ENCODE results near the gene CMSS1. TPM values are rescaled to one million over a fixed set of nuclear protein-coding genes. Genes with fewer than 3 reads are reported as not detected.

CMSS1 gene
- total and polyA plus RNA-seq, 11 donors, result 13.5 to 48.4 (median 34.8) TPM

DNA sequence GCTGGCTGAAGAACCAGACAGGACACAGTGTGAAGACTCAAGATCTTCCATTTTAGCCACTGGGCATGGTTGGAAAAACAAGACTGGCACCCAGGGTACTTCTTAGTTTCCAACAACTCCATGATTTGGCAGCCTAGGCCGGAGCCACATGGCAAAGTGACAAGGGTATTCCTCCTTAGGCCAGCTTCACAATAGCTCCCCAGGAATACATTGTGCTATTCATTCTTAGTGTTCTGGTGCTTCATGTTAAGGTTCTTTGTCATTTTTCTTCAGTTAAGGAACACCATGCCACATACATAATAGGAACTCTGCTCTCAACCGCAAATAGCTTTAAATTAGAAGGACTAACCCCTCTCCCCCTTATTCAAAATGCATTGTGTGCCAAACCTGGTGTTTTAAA is 304.7 kb downstream of the CMSS1 start:
- no peaks in the 10 kb centered on the region for H3K9me3 ChIP-seq
- ATAC-seq (no peak), DNase-seq (no peak)
- 74 to 86% (median 84%) methylated on average over 2 of the region's 2 CpGs for WGBS, 4 donors
- no peaks in the 10 kb centered on the region for H3K36me3 ChIP-seq
- H3K27me3 ChIP-seq, result no peaks in the 10 kb centered on the region
- no peak overlapping the region for H3K4me3 ChIP-seq
- H3K4me1 ChIP-seq, result peaks cover 4 to 51% (median 36%) of the 10 kb centered on the region in 12 donors
- intact Hi-C loops (cut with DNase I), result no loop called here
- TF ChIP-seq POLR2A (IDR thresholded peaks at IDR 0.05), result no peak
- TF ChIP-seq, protein P1, sequence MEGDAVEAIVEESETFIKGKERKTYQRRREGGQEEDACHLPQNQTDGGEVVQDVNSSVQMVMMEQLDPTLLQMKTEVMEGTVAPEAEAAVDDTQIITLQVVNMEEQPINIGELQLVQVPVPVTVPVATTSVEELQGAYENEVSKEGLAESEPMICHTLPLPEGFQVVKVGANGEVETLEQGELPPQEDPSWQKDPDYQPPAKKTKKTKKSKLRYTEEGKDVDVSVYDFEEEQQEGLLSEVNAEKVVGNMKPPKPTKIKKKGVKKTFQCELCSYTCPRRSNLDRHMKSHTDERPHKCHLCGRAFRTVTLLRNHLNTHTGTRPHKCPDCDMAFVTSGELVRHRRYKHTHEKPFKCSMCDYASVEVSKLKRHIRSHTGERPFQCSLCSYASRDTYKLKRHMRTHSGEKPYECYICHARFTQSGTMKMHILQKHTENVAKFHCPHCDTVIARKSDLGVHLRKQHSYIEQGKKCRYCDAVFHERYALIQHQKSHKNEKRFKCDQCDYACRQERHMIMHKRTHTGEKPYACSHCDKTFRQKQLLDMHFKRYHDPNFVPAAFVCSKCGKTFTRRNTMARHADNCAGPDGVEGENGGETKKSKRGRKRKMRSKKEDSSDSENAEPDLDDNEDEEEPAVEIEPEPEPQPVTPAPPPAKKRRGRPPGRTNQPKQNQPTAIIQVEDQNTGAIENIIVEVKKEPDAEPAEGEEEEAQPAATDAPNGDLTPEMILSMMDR (IDR thresholded peaks at IDR 0.05), result no peak
- H3K27ac ChIP-seq, result peak overlapping the region in 2 of 12 donors; percentile 14 to 19

DNA sequence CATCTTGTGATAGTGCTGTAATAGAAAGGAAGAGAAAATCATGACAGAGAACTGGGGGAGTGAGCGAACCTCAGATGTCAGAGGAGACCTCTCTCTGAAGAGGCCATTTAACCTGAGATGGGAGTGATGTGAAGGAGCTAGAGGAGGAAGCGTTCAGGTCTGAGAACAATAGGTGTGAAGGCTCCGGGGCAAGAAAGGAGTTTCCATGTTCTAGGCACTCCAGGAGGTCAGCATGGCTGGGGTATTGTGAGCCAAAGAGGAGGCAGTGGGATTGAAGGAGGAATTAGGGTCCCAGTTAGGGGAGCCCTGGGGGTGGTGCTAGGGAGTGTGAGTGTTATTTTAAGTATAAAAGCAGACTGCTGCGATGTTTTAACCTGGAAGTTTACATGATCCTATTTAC is 305.4 kb downstream of the CMSS1 start:
- 83 to 98% (median 90%) methylated on average over 4 of the region's 4 CpGs for WGBS, 4 donors
- H3K4me1 ChIP-seq, result peaks cover 4 to 55% (median 39%) of the 10 kb centered on the region in 12 donors
- intact Hi-C loops (cut with DNase I), result no loop called here

DNA sequence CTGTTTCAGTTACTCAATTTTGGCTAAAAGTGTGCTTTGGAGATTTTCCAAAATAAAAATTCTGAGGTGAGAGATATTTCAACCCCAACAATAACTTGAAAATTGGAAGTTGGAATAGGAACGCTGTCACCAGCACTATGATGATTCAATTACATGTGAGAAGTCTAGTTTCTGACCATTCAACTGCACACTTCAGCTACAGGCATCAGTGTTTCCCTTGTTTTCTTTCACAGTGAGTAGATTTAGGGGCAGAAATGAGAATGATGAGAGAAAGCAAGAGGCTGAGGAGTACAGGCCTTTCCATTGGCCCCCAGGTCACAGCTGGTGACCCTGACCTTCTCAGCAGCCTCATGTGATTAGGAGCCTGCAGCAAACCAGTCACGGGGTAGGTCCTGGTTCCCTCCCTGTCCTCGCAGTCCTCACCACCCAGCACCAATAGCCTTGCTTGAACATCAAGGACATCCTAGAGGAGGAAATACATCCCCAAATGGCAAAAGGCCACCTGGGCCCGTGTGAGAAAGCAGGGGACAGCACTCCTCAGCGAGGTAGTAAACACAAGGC is 306.6 kb downstream of the CMSS1 start:
- ATAC-seq, result peak; percentile 57 to 72 (median 68)
- TF ChIP-seq, protein P1 (IDR thresholded peaks at IDR 0.05), result no peak
- TF ChIP-seq POLR2A (IDR thresholded peaks at IDR 0.05), result no peak
- Histone ChIP-seq H3K27me3 (no peaks in the 10 kb centered on the region), H3K27ac (peak overlapping the region; percentile 5 to 72 (median 63)), H3K9me3 (no peaks in the 10 kb centered on the region), H3K4me1 (peaks cover 4 to 50% (median 38%) of the 10 kb centered on the region in 12 donors), H3K36me3 (no peaks in the 10 kb centered on the region), H3K4me3 (no peak overlapping the region)
- intact Hi-C loops (cut with DNase I), result no loop called here
- WGBS, 4 donors, result 43 to 68% (median 50%) methylated on average over 4 to 5 of the region's 5 CpGs
- DNase-seq, result peak in 3 of 5 donors; percentile 33 to 69 (median 41)

More for the DNA sequence above, 305.4 kb downstream of the CMSS1 start:
- Histone ChIP-seq H3K36me3 (no peaks in the 10 kb centered on the region), H3K27me3 (no peaks in the 10 kb centered on the region), H3K9me3 (no peaks in the 10 kb centered on the region), H3K27ac (peak overlapping the region in 6 of 12 donors; percentile 52 to 72 (median 65)), H3K4me3 (no peak overlapping the region)
- ATAC-seq, result no peak
- no peak for DNase-seq
- no peak for TF ChIP-seq POLR2A (IDR thresholded peaks at IDR 0.05)
- TF ChIP-seq, protein P1 (IDR thresholded peaks at IDR 0.05), result no peak

DNA sequence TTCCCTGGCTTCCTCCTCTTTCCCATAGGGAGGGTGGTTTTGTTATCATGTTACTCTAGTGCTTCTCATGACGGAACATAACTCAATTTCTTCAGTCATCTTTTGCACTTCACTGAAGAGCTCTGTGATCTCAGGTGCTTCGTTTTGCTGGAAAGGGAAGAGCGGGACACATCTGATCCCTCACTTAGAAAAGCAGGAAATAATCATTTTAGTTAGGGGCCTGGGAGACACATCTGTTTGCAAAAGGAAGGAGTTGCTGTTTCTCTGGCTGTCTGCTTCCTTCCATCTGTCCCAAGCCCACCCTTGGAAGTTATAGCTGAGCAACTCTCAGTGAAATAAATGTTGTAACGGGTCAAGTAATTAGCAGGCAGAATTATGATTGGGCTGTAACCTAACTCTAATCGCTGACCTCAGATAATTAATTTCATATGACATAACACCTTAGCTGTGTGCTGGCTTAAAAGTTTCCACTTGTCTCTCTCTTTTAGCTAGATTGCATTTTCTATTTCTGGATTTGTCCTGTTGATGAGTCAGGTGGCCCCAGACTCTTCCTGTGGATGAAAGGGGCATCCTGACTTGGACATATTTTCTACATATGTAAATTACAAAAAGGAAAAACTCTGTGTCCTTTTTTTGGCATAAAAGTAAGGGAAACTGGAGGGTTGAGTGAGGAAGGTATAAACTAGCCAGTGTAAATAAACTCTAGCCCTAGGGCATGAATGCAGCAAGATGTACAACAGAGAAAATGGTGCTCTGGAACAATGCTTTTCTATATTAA is 307.7 kb downstream of the CMSS1 start:
- TF ChIP-seq POLR2A (IDR thresholded peaks at IDR 0.05), result no peak
- TF ChIP-seq, protein P1 (IDR thresholded peaks at IDR 0.05), result no peak
- ATAC-seq, result peak; percentile 34 to 73 (median 64)

More for the DNA sequence above, 307.7 kb downstream of the CMSS1 start:
- no peaks in the 10 kb centered on the region for H3K27me3 ChIP-seq
- H3K36me3 ChIP-seq, result no peaks in the 10 kb centered on the region
- peaks cover 4 to 44% (median 30%) of the 10 kb centered on the region in 12 donors for H3K4me1 ChIP-seq
- H3K27ac ChIP-seq, result peak overlapping the region; percentile 11 to 72 (median 63)
- WGBS, 4 donors, result 40 to 47% (median 45%) methylated on average over 5 of the region's 5 CpGs
- no peak overlapping the region for H3K4me3 ChIP-seq
- intact Hi-C loops (cut with DNase I), result no loop called here
- H3K9me3 ChIP-seq, result no peaks in the 10 kb centered on the region
- DNase-seq, result no peak

Measured in heart left ventricle (tissue), 16 donors.